Measurements from ENCODE around the gene CHST14. TPM values are rescaled to one million over a fixed set of nuclear protein-coding genes. Genes with fewer than 3 reads are reported as not detected.

Gene CHST14
- total RNA-seq, 1 donor: 13.4 TPM

- no peaks in the 10 kb centered on the region for H3K36me3 ChIP-seq (ENCODE audit: insufficient read depth, low read length)
- H3K27ac ChIP-seq (ENCODE audit: low read depth, low read length): no peak overlapping the region
These were observed 42.8 kb downstream of the CHST14 start for GRCh38 chr15:40513609-40514008.

GRCh38 chr15:40516322-40516721 is 45.5 kb downstream of the CHST14 start:
- peaks cover 6% of the 10 kb centered on the region for H3K4me1 ChIP-seq (ENCODE audit: insufficient read depth, low read length)
- H3K27ac ChIP-seq (ENCODE audit: low read depth, low read length): no peak overlapping the region
- no peaks in the 10 kb centered on the region for H4K20me1 ChIP-seq (ENCODE audit: insufficient read depth, low read length)
- TF ChIP-seq CTCF (IDR thresholded peaks at IDR 0.05; ENCODE audit: extremely low read depth, low read depth, low read length): no peak
- no peaks in the 10 kb centered on the region for H3K36me3 ChIP-seq (ENCODE audit: insufficient read depth, low read length)
- H3K4me2 ChIP-seq (ENCODE audit: insufficient read depth, low read length): no peak overlapping the region
- peaks cover under 1% of the 10 kb centered on the region for H3K27me3 ChIP-seq (ENCODE audit: insufficient read depth, low read length)
- no peaks in the 10 kb centered on the region for H3K9me3 ChIP-seq (ENCODE audit: low read depth, low read length)
- DNase-seq (ENCODE audit: insufficient read length, low spot score, missing footprints): no peak
- no peak overlapping the region for H3K4me3 ChIP-seq (ENCODE audit: insufficient read depth, low read length)
- H2AFZ ChIP-seq (ENCODE audit: low read length): no peak overlapping the region
- no peaks in the 10 kb centered on the region for H3K79me2 ChIP-seq (ENCODE audit: insufficient read depth, low read length)

More at GRCh38 chr15:40513609-40514008, 42.8 kb downstream of the CHST14 start:
- no peaks in the 10 kb centered on the region for H3K9me3 ChIP-seq (ENCODE audit: low read depth, low read length)
- peaks cover 18% of the 10 kb centered on the region for H3K27me3 ChIP-seq (ENCODE audit: insufficient read depth, low read length)
- H2AFZ ChIP-seq (ENCODE audit: low read length): no peak overlapping the region
- TF ChIP-seq CTCF (IDR thresholded peaks at IDR 0.05; ENCODE audit: extremely low read depth, low read depth, low read length): no peak
- no peak overlapping the region for H3K4me2 ChIP-seq (ENCODE audit: insufficient read depth, low read length)
- DNase-seq (ENCODE audit: insufficient read length, low spot score, missing footprints): no peak
- no peak overlapping the region for H3K4me3 ChIP-seq (ENCODE audit: insufficient read depth, low read length)
- H3K79me2 ChIP-seq (ENCODE audit: insufficient read depth, low read length): no peaks in the 10 kb centered on the region
- peaks cover 6% of the 10 kb centered on the region for H3K4me1 ChIP-seq (ENCODE audit: insufficient read depth, low read length)
- H4K20me1 ChIP-seq (ENCODE audit: insufficient read depth, low read length): no peaks in the 10 kb centered on the region

Other genes with a start within 250 kb of the CHST14 start
- gene PAK6, start 231.9 kb upstream of the CHST14 start, total RNA-seq: not detected in 2 replicates
- gene ANKRD63, start 187.9 kb upstream of the CHST14 start, total RNA-seq: not detected in 2 replicates
- under 0.01 TPM in 2 replicates for gene PLCB2, start 163.0 kb upstream of the CHST14 start, total RNA-seq
- 16.8 and 17.7 TPM in 2 replicates for gene INAFM2, start 147.3 kb upstream of the CHST14 start, total RNA-seq
- gene CCDC9B, start 130.0 kb upstream of the CHST14 start, total RNA-seq: 18.3 and 23.9 TPM in 2 replicates
- gene PHGR1, start 120.0 kb upstream of the CHST14 start, total RNA-seq: not detected in 2 replicates
- 0.29 and 0.36 TPM in 2 replicates for gene DISP2, start 112.8 kb upstream of the CHST14 start, total RNA-seq
- gene KNSTRN, start 88.3 kb upstream of the CHST14 start, total RNA-seq: 19.9 and 28.6 TPM in 2 replicates
- 38.6 and 46.3 TPM in 2 replicates for gene IVD, start 65.2 kb upstream of the CHST14 start, total RNA-seq
- 10.0 and 10.5 TPM in 2 replicates for gene BAHD1, start 30.0 kb upstream of the CHST14 start, total RNA-seq
- 16.3 and 18.6 TPM in 2 replicates for gene CCDC32, start 94.1 kb downstream of the CHST14 start, total RNA-seq
- gene RPUSD2, start 98.3 kb downstream of the CHST14 start, total RNA-seq: 9.0 and 11.5 TPM in 2 replicates
- gene KNL1, start 123.3 kb downstream of the CHST14 start, total RNA-seq: 3.5 and 3.6 TPM in 2 replicates
- gene RAD51, start 224.2 kb downstream of the CHST14 start, total RNA-seq: 1.8 TPM in 2 replicates